HCT116 (cell line): ENCODE measurements around the gene COPS3. TPM values are rescaled to one million over a fixed set of nuclear protein-coding genes. Genes with fewer than 3 reads are reported as not detected.

ENCODE experiments used
- ATAC-seq: fragments of 200-7000 bp; cut with Tn5 transposase; 2 replicates; pipeline ENCODE4 v1.9.1; 2020; ENCODE audit warnings: mild to moderate bottlenecking, moderate library complexity
- BruUV-seq: library from RNA; stranded (reverse); fragments of 400-500 nt; replicated peaks from 2 replicates; lab custom pipeline; 2021; lab: Mats Ljungman, UMichigan
- CTCF ChIA-PET: fragments of 300-600 bp; sonication (Branson Sonifier 250); formaldehyde crosslinking; loops from one replicate; lab custom pipeline; 2021; ENCODE audit warnings: antibody characterized with exemption; lab: Charles Lee
- POLR2A ChIA-PET: fragments of 300-600, 350-600 bp; sonication (Branson Sonifier 250); formaldehyde crosslinking; loops from one replicate; lab custom pipeline; 2021; ENCODE audit warnings: antibody characterized with exemption; lab: Charles Lee
- RAD21 ChIA-PET, 2 experiments: fragments of 300-600 bp; sonication (Branson Sonifier 250); formaldehyde crosslinking; loops; one replicate each; lab custom pipeline; 2023; ENCODE audit warnings: low total read pairs in 2 of 2; ENCODE audit not compliant: uncharacterized antibody in 2 of 2, unreplicated experiment in 2 of 2, low non-redundant PET in 1 of 2; lab: Charles Lee
- DNase-seq: peaks from one replicate; pipeline ENCODE4 v3.0.0-alpha.2; 2010; ENCODE audit warnings: low read depth, low spot score
- H2AFZ ChIP-seq: fragments of 200-600 bp; shearing (Covaris generic), sonication (generic); 2 replicates; pipeline ENCODE4 v1.6.1; 2017; ENCODE audit warnings: low read depth, mixed run types, mixed read lengths, antibody characterized with exemption, low read length; ENCODE audit not compliant: poor library complexity, severe bottlenecking
- H3K27ac ChIP-seq: 2 replicates; pipeline ENCODE4 v1.5.1; 2012; ENCODE audit warnings: low read depth, low read length
- H3K27me3 ChIP-seq: fragments of 200-600 bp; sonication (generic); 2 replicates; pipeline ENCODE4 v1.6.1; 2016; ENCODE audit warnings: mixed run types, low read length, mixed read lengths; ENCODE audit not compliant: insufficient read depth
- H3K36me3 ChIP-seq, 2 experiments: fragments of 200-500 bp in 1 of 2; fragments of 200-600 bp in 1 of 2; sonication (Bioruptor generic) in 1 of 2; sonication (generic) in 1 of 2; 2 replicates each; pipeline versions ENCODE4 v1.5.1 to v1.6.1; 2014 to 2016; ENCODE audit warnings: low read length in 2 of 2, inconsistent platforms in 1 of 2, mixed read lengths in 1 of 2, mixed run types in 1 of 2; ENCODE audit not compliant: insufficient read depth in 2 of 2, control insufficient read depth in 1 of 2
- H3K4me1 ChIP-seq, 2 experiments: fragments of 200-600 bp in 1 of 2; sonication (generic) in 1 of 2; 2 replicates each; pipeline versions ENCODE4 v1.5.1 to v1.6.1; 2012 to 2017; ENCODE audit warnings: low read length in 2 of 2, inconsistent platforms in 1 of 2, mild to moderate bottlenecking in 1 of 2, mixed read lengths in 1 of 2, mixed run types in 1 of 2, moderate library complexity in 1 of 2; ENCODE audit not compliant: insufficient read depth in 2 of 2, control insufficient read depth in 1 of 2
- H3K4me2 ChIP-seq: fragments of 200-600 bp; sonication (generic); 2 replicates; pipeline ENCODE4 v1.6.1; 2017; ENCODE audit warnings: mixed run types, low read length, mixed read lengths
- H3K4me3 ChIP-seq, 2 experiments: fragments of 200-600 bp in 1 of 2; sonication (generic) in 1 of 2; replicated peaks in 1 of 2; 2 replicates each; pipeline ENCODE4 v1.5.1; 2011 to 2016; ENCODE audit warnings: low read length in 2 of 2, control low read depth in 1 of 2, low read depth in 1 of 2, mild to moderate bottlenecking in 1 of 2, mixed read lengths in 1 of 2, mixed run types in 1 of 2
- H3K79me2 ChIP-seq: fragments of 200-600 bp; sonication (generic); 2 replicates; pipeline ENCODE4 v1.6.1; 2017; ENCODE audit warnings: mild to moderate bottlenecking, mixed run types, low read length, moderate library complexity, mixed read lengths; ENCODE audit not compliant: insufficient read depth
- H3K9ac ChIP-seq: fragments of 200-600 bp; sonication (generic); 2 replicates; pipeline ENCODE4 v1.6.1; 2016; ENCODE audit warnings: low read length, mixed read lengths
- H3K9me2 ChIP-seq: fragments of 200-600 bp; sonication (generic), shearing (Covaris generic); 2 replicates; pipeline ENCODE4 v1.6.1; 2017; ENCODE audit warnings: mixed run types, mild to moderate bottlenecking, moderate library complexity; ENCODE audit not compliant: insufficient read depth
- H3K9me3 ChIP-seq, 2 experiments: fragments of 200-500 bp in 1 of 2; fragments of 200-600 bp in 1 of 2; sonication (Bioruptor generic) in 1 of 2; sonication (generic) in 1 of 2; 2 replicates each; pipeline ENCODE4 v1.6.1; 2014 to 2017; ENCODE audit warnings: low read length in 2 of 2, mixed read lengths in 2 of 2, inconsistent platforms in 1 of 2, low read depth in 1 of 2, mild to moderate bottlenecking in 1 of 2, mixed run types in 1 of 2, moderate library complexity in 1 of 2; ENCODE audit not compliant: control insufficient read depth in 1 of 2, insufficient read depth in 1 of 2
- H4K20me1 ChIP-seq: fragments of 200-600 bp; sonication (generic), shearing (Covaris generic); 2 replicates; pipeline ENCODE4 v1.6.1; 2017; ENCODE audit warnings: mixed run types, mild to moderate bottlenecking, moderate library complexity; ENCODE audit not compliant: insufficient read depth
- CEBPB ChIP-seq: IDR thresholded peaks from 2 replicates; pipeline ENCODE4 v1.6.1; 2012; ENCODE audit warnings: low read depth
- CTCF ChIP-seq, 3 experiments: fragments of 200-600 bp in 1 of 3; sonication (generic) in 1 of 3; IDR thresholded peaks in 2 of 3; conservative IDR thresholded peaks in 1 of 3; 2 replicates each; pipeline ENCODE4 v1.5.1; 2012 to 2017; ENCODE audit warnings: low read depth in 2 of 3, low read length in 2 of 3, antibody characterized with exemption in 1 of 3, borderline replicate concordance in 1 of 3, control low read depth in 1 of 3, mild to moderate bottlenecking in 1 of 3, mixed read lengths in 1 of 3, mixed run types in 1 of 3, moderate library complexity in 1 of 3; ENCODE audit not compliant: insufficient read depth in 1 of 3
- EGR1 ChIP-seq: IDR thresholded peaks from 2 replicates; pipeline ENCODE4 v1.6.1; 2012; ENCODE audit warnings: low read depth
- EZH2phosphoT487 ChIP-seq: fragments of 200-600 bp; IDR thresholded peaks from 2 replicates; pipeline ENCODE4 v1.6.1; 2018; ENCODE audit warnings: antibody characterized with exemption, borderline replicate concordance
- JUND ChIP-seq: IDR thresholded peaks from 2 replicates; pipeline ENCODE4 v1.6.1; 2012
- RAD21 ChIP-seq: IDR thresholded peaks from 2 replicates; pipeline ENCODE4 v1.6.1; 2012; ENCODE audit warnings: low read depth, mild to moderate bottlenecking
- SIN3A ChIP-seq: IDR thresholded peaks from 2 replicates; pipeline ENCODE4 v1.6.1; 2012; ENCODE audit warnings: low read depth
- SP1 ChIP-seq: IDR thresholded peaks from 2 replicates; pipeline ENCODE4 v1.6.1; 2012; ENCODE audit warnings: low read depth
- YY1 ChIP-seq: IDR thresholded peaks from 2 replicates; pipeline ENCODE4 v1.6.1; 2011; ENCODE audit warnings: low read length, low read depth, moderate library complexity, mild to moderate bottlenecking; ENCODE audit not compliant: insufficient replicate concordance; ENCODE audit errors: extremely low read depth
- intact Hi-C: fragments of 100-400 bp; cut with micrococcal nuclease; formaldehyde crosslinking; loops from 2 replicates; pipeline ENCODE4 v1.10.0; 2022
- total RNA-seq: library from RNA; stranded (reverse); gene quantifications from one replicate; pipeline ENCODE4 v1.2.1, GENCODE V29; 2021; ENCODE audit not compliant: unreplicated experiment
- TF ChIP-seq, protein P1 (sequence below): IDR thresholded peaks from 2 replicates; pipeline ENCODE4 v1.6.1; 2012; ENCODE audit warnings: low read depth
- TF ChIP-seq, protein P2 (sequence below): IDR thresholded peaks from 2 replicates; pipeline ENCODE4 v1.6.1; 2012

COPS3 gene
- total RNA-seq, 1 experiment from 2014 or later, result 99.0 TPM

- intact Hi-C loops, result loop anchor here (2.0 kb wide), 1 partner anchor 311 kb away; no protein-coding TSS in a partner anchor
- RAD21 ChIA-PET, result no interaction called here
- Histone ChIP-seq H2AFZ (peak overlapping the region; percentile 41), H3K79me2 (no peaks in the 10 kb centered on the region), H3K9me3 (no peaks in the 10 kb centered on the region), H3K9me2 (no peaks in the 10 kb centered on the region), H3K4me3 (no peak overlapping the region), H3K27ac (no peak overlapping the region), H4K20me1 (no peaks in the 10 kb centered on the region), H3K4me1 (peaks cover 0 to 7% of the 10 kb centered on the region in 2 experiments; a peak in 1 of 4 replicates), H3K36me3 (no peaks in the 10 kb centered on the region), H3K4me2 (peak overlapping the region; percentile 43), H3K9ac (no peak overlapping the region), H3K27me3 (no peaks in the 10 kb centered on the region)
- no TSS peak for BruUV-seq
- CTCF ChIA-PET, result no interaction called here
- TF ChIP-seq RAD21 (peak; percentile 88), EGR1 (no peak), SP1 (no peak), CTCF (IDR thresholded peaks at IDR 0.05 in 2 of 3, conservative IDR thresholded peaks at IDR 0.05 in 1 of 3; ENCODE audit: borderline replicate concordance in 1 of 3, insufficient read depth in 1 of 3, low read depth in 2 of 3, low read length in 2 of 3) (peak; percentile 61 to 75 (median 73); a peak in 5 of 6 replicates), CEBPB (no peak), EZH2phosphoT487 (no peak), YY1 (no peak), JUND (no peak), SIN3A (no peak)
- TF ChIP-seq, protein P1, sequence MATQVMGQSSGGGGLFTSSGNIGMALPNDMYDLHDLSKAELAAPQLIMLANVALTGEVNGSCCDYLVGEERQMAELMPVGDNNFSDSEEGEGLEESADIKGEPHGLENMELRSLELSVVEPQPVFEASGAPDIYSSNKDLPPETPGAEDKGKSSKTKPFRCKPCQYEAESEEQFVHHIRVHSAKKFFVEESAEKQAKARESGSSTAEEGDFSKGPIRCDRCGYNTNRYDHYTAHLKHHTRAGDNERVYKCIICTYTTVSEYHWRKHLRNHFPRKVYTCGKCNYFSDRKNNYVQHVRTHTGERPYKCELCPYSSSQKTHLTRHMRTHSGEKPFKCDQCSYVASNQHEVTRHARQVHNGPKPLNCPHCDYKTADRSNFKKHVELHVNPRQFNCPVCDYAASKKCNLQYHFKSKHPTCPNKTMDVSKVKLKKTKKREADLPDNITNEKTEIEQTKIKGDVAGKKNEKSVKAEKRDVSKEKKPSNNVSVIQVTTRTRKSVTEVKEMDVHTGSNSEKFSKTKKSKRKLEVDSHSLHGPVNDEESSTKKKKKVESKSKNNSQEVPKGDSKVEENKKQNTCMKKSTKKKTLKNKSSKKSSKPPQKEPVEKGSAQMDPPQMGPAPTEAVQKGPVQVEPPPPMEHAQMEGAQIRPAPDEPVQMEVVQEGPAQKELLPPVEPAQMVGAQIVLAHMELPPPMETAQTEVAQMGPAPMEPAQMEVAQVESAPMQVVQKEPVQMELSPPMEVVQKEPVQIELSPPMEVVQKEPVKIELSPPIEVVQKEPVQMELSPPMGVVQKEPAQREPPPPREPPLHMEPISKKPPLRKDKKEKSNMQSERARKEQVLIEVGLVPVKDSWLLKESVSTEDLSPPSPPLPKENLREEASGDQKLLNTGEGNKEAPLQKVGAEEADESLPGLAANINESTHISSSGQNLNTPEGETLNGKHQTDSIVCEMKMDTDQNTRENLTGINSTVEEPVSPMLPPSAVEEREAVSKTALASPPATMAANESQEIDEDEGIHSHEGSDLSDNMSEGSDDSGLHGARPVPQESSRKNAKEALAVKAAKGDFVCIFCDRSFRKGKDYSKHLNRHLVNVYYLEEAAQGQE, result no peak
- TF ChIP-seq, protein P2, sequence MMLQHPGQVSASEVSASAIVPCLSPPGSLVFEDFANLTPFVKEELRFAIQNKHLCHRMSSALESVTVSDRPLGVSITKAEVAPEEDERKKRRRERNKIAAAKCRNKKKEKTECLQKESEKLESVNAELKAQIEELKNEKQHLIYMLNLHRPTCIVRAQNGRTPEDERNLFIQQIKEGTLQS, result no peak
- DNase-seq (peak; percentile 31), ATAC-seq (peak; percentile 99)
- POLR2A ChIA-PET, result interaction anchor here (0.7 kb wide), 1 partner anchor 36 kb away, joined by 3 read pairs; no protein-coding TSS in a partner anchor
Measured at GRCh38 chr17:17313350-17313991, 32.4 kb upstream of the COPS3 start.
